ENCODE results near the gene TUBB1.

- TF ChIP-seq EZH2 (IDR thresholded peaks at IDR 0.05) (no peak), POLR2AphosphoS5 (IDR thresholded peaks at IDR 0.05; ENCODE audit: borderline replicate concordance, low read depth, low read length) (peak; percentile 61)
Measured at GRCh38 chr20:59020938-59021551, 1.8 kb downstream of the TUBB1 start.
